ENCODE measurements around the gene CTDNEP1.

DNA sequence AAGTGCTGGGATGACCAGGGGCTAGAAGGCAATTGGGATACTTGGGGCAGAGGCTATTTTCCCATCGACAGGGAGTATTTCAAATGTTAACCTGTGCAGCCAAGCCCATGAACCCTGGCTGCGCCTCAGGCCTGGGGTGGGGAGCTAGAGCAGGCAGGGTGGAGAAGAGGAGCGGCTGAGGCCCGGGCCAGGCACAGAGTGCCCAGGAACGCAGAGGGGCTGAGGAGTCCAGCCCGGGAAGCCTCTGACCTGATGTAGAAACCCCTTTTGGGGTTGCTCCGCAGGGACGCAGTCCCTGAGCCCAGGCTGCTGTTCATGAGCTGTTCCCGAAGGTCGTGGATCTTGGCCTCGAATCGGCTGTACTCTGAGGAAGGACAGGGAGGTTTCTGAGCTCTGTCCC, 55.6 kb downstream of the CTDNEP1 start:
- no peak for TF ChIP-seq EP300 (IDR thresholded peaks at IDR 0.05)
- TF ChIP-seq, protein P1, sequence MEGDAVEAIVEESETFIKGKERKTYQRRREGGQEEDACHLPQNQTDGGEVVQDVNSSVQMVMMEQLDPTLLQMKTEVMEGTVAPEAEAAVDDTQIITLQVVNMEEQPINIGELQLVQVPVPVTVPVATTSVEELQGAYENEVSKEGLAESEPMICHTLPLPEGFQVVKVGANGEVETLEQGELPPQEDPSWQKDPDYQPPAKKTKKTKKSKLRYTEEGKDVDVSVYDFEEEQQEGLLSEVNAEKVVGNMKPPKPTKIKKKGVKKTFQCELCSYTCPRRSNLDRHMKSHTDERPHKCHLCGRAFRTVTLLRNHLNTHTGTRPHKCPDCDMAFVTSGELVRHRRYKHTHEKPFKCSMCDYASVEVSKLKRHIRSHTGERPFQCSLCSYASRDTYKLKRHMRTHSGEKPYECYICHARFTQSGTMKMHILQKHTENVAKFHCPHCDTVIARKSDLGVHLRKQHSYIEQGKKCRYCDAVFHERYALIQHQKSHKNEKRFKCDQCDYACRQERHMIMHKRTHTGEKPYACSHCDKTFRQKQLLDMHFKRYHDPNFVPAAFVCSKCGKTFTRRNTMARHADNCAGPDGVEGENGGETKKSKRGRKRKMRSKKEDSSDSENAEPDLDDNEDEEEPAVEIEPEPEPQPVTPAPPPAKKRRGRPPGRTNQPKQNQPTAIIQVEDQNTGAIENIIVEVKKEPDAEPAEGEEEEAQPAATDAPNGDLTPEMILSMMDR (IDR thresholded peaks at IDR 0.05) = no peak
